Stimulated activated CD8-positive, alpha-beta memory T cell treated with anti-CD3 and anti-CD28 coated beads, Interleukin-7, amount 100 ng/mL, for 24 hours (primary cell): Measurements from ENCODE around the gene VARS2.

Experiments
- DNase-seq: peaks from one replicate; pipeline ENCODE4 v3.0.0-alpha.2; 2020; ENCODE audit warnings: low read depth

The VARS2 gene

GRCh38 chr6:30931272-30931671 lies 17.2 kb downstream of the VARS2 start:
- DNase-seq: no peak

DNA sequence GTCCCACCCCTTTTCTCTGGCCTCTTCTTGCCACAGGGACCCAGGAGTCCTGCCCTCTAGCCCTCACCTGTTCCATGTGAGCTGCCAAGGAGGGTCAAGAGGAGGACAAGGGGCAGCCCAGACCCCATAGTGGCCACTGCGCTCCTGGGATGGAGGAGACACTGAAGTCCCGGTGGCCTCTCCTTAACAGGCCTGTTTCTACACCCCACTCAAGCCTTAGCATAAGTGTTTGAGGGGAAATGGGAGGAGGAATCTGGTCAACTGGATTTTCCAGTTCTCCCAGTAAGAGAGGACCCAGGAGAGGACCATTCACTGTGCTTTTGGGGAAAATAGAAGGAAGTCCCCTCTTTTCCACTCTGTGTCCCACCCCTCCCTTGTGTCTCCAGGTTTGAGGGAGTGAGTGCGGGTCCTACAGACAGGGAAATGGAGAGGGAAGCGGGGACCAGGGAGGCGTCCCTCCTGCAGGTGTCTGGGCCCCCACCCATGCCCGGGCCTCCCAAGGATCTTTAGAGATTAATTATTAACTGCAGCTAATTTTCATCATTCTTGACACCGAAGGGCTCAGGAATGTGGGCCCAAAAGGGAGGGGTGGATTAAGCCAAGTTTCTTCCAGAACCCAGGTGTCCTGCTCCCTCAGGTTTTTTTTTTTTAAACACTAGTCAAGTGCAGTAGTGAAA lies 18.1 kb downstream of the VARS2 start, which contains the start of gene SFTA2:
SFTA2 (minus strand) TSS at position 202 of the 677 bp plus-strand sequence; CDS start at position 128, 74 bp downstream.
- DNase-seq: no peak

DNA sequence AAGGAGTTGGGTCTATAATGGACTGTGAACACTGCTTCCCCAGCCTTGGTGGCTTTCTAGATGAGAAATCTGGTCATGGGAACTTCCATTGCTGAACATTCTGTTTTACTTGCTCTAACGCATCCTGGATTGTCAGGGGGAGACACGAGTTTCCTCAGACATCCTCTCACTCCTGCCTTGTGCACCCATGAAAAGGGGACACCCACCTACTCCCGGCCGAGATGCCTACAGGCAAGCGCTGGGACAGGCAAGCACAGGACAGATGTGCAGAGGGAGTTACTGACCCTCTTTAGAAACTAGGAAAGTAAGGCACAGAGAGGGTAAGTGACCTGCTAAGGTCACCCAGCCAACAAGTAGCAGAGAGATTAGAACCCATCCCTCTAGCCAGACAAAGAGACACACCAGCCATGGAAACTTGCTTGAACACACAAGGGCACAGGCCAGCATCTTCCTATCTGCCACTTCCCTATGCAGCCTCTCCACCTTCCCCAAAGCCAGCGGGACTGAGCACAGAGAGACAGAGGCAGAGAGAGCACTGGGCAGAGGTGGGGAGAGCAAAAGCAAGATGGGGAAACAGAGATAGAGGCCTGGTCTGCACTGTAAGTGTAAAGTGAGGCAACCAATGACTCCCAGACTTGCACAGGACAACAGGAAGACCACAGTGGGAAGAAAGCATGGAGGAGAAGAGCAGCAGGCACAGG lies 18.8 kb downstream of the VARS2 start:
- DNase-seq: no peak

DNA sequence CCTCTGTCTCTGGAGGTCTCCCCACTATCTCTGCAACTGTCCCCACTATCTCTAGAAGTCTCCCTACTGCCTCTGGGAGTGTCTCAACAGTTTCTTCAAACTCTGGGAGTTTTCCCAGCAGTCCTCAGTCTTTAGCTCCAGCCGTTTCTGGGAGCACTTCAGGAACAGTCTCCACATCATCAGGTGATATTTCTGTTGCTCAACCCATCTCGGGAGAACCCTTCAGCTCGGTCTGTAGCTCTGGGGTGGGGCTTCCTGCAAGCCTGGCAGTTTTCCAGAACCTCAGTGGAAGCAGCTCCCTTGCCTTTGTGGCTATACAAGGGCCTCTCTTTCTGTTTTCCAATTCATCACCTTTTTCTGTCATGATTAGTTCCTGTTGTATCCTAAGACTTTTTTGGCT lies 21.0 kb downstream of the VARS2 start:
- no peak for DNase-seq

DNA sequence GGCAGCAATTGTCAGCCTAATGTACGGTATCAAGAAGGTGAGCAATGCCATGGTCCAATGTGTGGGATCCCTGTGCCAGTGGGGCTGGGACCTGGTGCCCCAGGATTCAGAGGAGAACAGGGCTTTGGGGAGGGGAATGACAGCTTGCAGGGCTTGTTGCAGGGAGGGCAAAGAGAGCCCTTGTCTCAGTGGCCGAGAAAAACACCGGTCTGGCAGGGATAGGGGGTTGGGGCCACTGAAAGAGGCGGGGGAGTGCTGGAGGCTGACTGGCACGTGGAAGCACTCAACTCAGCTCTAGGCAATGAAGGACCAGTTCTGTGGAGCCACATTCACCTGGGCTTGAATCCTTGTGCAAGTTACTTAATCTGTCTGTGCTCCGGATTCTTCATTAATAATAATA lies 23.2 kb downstream of the VARS2 start:
- DNase-seq: no peak

GRCh38 chr6:30938730-30939129 lies 24.7 kb downstream of the VARS2 start:
- no peak for DNase-seq

- no peak for DNase-seq
These were observed 25.4 kb downstream of the VARS2 start for GRCh38 chr6:30939473-30939872.

DNA sequence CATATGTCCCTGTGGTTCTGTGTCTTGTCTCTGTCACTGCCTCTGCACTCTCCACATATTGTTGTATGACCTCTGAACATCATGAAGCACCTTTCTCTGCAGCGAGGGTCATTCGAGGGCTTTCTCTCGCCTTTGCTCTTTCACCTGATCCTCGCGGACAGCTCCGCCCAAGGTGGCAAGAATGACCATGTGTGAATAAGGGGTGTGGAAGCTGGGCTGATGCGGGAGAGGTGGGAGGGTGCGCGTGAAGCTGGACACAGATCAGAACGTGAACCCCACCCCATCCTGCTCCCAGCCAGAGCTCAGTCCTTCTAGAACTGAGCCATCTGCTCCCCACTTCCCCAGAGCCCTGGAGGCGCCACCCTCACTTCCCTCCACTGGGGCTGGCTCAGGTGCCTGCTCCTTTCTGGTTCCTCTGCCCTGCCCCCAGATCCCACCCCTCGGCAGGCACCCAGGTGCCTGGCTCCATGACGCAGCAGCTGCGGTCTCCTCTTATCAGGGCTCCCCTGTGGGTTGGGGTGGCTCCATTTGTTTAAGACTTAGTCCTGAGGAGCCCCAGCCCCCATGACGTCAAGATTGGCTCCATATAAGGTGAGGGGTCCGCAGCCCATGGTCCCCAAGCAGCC lies 26.4 kb downstream of the VARS2 start, which contains the start of gene MUCL3:
MUCL3 (plus strand) TSS at position 613 of the 626 bp plus-strand sequence. CDS start 27 bp downstream, outside the sequence.
- DNase-seq: no peak

DNA sequence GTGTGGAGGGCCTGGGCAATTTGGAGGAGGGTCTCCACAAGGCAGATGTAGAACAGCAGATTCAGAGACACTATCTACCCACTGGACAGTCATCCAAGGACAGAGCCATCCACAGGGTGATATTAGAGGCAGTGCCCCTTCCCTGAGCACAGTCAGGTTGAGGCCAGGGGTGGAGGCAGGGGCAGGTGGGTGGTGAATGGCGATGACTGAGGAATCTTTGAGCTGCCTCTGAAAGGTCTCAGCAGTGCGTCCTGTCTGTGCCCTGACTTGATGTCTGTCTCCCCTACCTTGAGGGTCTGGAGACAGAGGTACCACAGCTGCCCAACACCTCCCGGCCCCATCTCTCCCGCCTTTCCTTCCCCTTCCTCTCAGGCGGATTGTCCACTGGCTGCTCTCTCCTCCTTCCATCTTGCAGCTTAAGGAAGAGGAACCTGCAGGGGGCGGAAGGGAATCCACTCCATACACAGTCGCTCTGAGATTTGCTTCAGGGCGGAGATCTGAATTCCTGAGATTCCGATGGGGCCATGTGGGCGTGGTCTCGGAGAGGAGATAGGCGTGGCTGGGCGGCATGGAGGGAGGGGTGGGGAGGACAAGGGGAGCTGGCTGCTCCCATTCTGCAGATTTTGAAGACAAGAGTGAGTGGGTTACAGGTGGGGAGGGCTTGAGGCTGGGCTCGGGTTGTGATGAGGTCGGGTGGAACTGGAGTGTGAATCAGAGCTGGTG lies 28.5 kb downstream of the VARS2 start:
- DNase-seq: no peak

DNA sequence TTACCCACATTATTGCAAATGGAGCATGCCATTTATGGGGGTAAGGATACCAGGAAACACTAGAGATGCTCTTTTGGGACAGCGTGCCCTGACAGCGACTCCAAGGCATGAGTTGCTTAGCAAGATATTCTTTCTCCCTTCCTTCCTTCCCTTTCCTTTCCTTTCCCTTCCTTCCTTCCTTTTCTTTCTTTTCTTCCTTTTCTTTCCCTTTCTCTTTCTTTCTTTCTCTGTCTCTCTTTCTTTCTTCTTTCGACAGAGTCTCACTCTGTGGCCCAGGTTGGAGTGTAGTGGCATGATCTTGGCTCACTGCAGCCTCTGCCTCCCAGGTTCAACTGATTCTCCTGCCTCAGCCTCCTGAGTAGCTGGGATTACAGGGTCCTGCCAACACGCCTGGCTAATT lies 30.0 kb downstream of the VARS2 start:
- DNase-seq: no peak

GRCh38 chr6:30945281-30945680 lies 31.2 kb downstream of the VARS2 start:
- no peak for DNase-seq

DNA sequence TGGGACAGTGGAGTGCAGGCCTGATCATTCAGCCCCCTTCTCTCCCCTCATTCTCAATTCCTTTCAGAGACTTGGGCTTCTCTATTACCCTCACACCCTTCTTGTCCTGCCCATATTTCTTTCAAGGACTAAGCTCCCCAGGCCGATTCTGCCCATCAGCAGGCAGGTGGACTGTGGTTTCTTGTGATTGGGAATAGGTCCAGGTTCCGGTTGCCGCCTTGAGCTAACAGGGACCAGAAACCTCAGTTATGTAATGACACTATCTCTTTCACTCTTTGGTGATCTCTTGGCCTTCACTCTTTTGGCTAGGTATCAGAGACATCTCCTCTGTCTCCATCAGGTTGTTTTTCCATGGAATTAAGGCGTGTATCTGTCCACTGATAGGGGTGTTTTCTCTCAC lies 33.2 kb downstream of the VARS2 start:
- no peak for DNase-seq

DNA sequence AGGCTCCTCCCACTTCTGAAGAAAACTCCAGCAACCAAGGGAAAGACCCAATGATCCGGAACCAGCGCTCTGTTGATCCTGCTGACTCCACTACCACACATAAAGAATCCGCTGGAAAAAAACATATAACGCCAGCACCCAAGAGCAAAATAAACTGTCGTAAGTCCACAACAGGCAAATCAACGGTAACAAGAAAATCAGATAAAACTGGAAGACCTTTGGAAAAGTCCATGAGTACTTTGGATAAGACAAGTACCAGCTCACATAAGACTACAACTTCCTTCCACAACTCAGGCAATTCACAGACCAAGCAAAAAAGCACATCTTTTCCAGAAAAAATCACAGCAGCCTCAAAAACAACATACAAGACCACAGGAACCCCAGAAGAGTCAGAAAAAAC lies 34.8 kb downstream of the VARS2 start:
- no peak for DNase-seq

- DNase-seq: no peak
These were observed 38.0 kb downstream of the VARS2 start for GRCh38 chr6:30951907-30952469.

DNA sequence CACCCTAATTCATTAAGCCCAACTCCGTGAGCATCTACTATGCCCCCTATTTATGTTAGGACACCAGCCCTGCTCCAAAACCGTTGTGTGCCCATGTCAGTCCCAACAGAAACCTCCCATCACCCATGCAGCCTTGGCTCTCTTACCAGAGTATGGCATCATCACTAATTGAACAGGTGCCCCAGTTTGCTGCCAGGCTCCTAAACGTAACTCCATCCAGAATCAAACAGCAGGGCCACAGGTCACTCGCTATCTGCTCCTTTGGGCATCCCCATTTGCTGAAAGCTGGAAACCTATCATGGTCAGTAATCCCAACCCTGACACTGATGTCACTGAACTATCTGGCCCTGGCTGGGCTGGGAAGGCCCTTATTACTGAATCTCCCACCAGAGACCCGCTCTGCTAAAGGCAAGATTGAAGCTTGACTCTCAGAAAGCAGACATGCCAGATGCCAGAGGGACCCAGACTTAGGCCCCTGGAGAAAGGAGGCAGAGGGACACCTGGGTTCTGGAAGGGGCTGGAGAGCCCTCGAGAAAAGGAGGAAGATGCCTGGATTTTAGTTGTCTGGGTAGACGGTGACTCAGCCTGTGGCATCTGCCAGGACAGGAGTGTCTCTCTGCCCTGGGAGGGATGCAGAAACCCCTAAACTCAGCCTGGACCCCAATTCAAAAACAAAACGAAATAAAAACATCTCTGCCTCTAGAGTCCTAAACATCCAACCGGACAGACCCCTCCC lies 40.8 kb downstream of the VARS2 start:
- no peak for DNase-seq

GRCh38 chr6:30955367-30956042 lies 41.5 kb downstream of the VARS2 start:
- DNase-seq: peak; percentile 67

GRCh38 chr6:30957716-30958115 lies 43.7 kb downstream of the VARS2 start:
- no peak for DNase-seq

DNA sequence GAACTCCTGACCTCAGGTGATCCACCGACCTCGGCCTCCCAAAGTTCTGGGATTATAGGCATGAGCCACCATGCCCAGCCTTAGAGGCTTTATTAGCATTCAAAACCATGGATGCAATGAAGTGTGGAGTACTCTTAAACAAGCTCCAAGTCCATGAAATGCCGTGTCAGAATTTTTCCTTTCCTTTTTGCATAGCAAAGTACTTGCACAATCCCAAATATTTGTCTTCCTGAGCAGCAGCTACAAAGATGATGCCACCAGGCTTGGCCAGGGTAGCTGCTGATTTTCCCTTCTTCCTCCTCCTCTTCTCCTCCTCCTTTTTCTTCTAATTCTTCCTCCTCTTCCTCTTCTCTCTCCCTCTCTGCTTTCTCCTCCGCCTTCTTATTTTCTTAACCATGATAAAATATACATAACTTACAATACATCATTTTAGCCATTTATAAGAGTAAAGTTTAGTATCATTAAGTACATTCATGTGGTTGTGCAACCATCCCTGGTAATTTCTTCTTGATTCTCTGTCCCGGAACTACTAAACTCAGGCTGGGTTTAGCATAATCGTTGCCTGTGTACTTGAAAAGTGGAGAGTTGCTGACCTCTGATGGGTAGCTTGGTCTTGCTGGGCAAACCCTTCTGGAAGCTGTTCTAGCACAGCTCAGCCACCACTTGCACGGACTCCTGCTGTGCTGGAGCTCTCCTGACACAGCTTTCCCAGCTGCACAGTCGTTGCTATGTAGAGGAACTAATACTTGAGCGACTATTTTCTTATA lies 47.1 kb downstream of the VARS2 start:
- no peak for DNase-seq

DNA sequence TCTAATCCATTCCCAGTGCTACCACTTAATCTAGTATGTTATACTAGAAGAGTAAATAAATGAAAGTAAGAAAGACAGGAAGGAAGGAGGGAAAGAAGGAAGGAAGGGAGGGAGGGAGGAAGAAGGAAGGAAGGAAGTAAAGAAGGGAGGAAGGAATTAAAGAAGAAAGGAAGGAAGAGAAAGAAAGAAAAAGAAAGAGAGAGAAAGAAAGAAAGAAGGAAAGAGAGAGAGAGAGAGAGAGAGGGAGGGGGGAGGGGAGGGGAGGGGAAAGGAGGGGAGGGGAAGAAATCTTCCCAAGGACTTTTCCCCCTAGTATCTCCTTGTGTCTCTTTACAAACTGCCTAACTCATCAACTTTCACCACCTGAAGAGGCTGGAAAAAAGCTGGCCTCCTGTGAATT lies 48.7 kb downstream of the VARS2 start:
- DNase-seq: no peak

DNA sequence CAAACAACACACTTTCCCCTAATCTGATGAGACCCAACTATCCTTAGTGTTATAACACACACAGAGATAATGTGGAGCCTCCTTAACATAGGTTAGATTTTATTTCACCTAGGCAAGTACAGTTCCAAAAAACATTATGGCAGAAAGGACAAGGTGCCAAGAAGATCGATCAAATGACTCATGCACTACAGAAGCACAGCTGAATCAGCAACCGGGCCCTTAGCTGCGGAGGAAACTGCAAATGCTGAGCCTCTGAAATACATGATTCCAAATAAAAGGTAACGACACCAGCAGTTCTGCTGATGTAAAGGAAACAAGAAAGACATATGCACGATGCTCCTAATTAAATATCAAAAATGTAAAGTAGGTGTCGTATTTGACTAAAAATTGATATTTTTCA lies 49.6 kb downstream of the VARS2 start:
- no peak for DNase-seq
